ENCODE measurements around the gene PABPN1L.

GRCh38 chr16:88883117-88883895 is 16.8 kb upstream of the PABPN1L start:
- TF ChIP-seq CTCF (IDR thresholded peaks at IDR 0.05), result no peak
- TF ChIP-seq POLR2A (IDR thresholded peaks at IDR 0.05), result no peak

Data from adrenal gland (tissue), 5 donors.